WTC11 (cell line): ENCODE measurements around the gene CLDN20.

ENCODE experiments used
- ATF6 ChIP-seq: sonication (generic); formaldehyde crosslinking; IDR thresholded peaks from 2 replicates; pipeline ENCODE4 v1.8.1; 2023; ENCODE audit warnings: mild to moderate bottlenecking, missing genetic modification reagents
- CREM ChIP-seq: sonication (generic); formaldehyde crosslinking; IDR thresholded peaks from 2 replicates; pipeline ENCODE4 v1.8.1; 2022; ENCODE audit warnings: mild to moderate bottlenecking, missing genetic modification reagents, moderate library complexity
- CTCF ChIP-seq: fragments of 200-600 bp; IDR thresholded peaks from 2 replicates; pipeline ENCODE4 v1.8.0; 2022; ENCODE audit warnings: antibody characterized with exemption
- ETV6 ChIP-seq: sonication (generic); formaldehyde crosslinking; IDR thresholded peaks from 2 replicates; pipeline ENCODE4 v1.8.1; 2022; ENCODE audit warnings: mild to moderate bottlenecking, missing genetic modification reagents
- PRRX2 ChIP-seq: fragments of 250-450 bp; sonication (Bioruptor Pico); IDR thresholded peaks from 2 replicates; pipeline ENCODE4 v1.8.0; 2021; ENCODE audit warnings: mild to moderate bottlenecking
- STAT6 ChIP-seq: sonication (generic); formaldehyde crosslinking; conservative IDR thresholded peaks from 2 replicates; pipeline ENCODE4 v1.8.1; 2023; ENCODE audit warnings: mild to moderate bottlenecking, low read depth, missing genetic modification reagents, moderate library complexity
- ZNF138 ChIP-seq: sonication (generic); formaldehyde crosslinking; conservative IDR thresholded peaks from 2 replicates; pipeline ENCODE4 v1.8.1; 2022; ENCODE audit warnings: mild to moderate bottlenecking, moderate library complexity, missing genetic modification reagents

- TF ChIP-seq PRRX2 (CRISPR knock-in tag): no peak
- TF ChIP-seq ATF6 (CRISPR knock-in tag): no peak
- no peak for TF ChIP-seq STAT6 (CRISPR knock-in tag)
- TF ChIP-seq CTCF: no peak
- no peak for TF ChIP-seq CREM
- no peak for TF ChIP-seq ZNF138 (CRISPR knock-in tag)
- TF ChIP-seq ETV6 (CRISPR knock-in tag): no peak
Observed at GRCh38 chr6:155216312-155217046, 47.3 kb upstream of the CLDN20 start.
